ENCODE measurements around the gene JMJD6.
A peak's percentile ranks its signal among the peaks of the same experiment; 100 is the strongest.

The JMJD6 gene

GRCh38 chr17:76684756-76685155 is 41.6 kb downstream of the JMJD6 start:
- in situ Hi-C loops (cut with HindIII; ENCODE audit: low pct_unique_long_range_greater_than_20kb, low sequenced_read_pairs): no loop called here
- DNase-seq (ENCODE audit: low read depth in 1 of 2, low spot score in 1 of 2): no peak

GRCh38 chr17:76683921-76684745 is 42.3 kb downstream of the JMJD6 start:
- TF ChIP-seq JUND (IDR thresholded peaks at IDR 0.05; ENCODE audit: low read depth): no peak
- no peak for DNase-seq (ENCODE audit: low read depth in 1 of 2, low spot score in 1 of 2)
- in situ Hi-C loops (cut with HindIII; ENCODE audit: low pct_unique_long_range_greater_than_20kb, low sequenced_read_pairs): no loop called here

More at GRCh38 chr17:76684756-76685155, 41.6 kb downstream of the JMJD6 start:
- TF ChIP-seq JUND (IDR thresholded peaks at IDR 0.05; ENCODE audit: low read depth): no peak

- no peak for DNase-seq (ENCODE audit: low read depth in 1 of 2, low spot score in 1 of 2)
- TF ChIP-seq JUND (IDR thresholded peaks at IDR 0.05; ENCODE audit: low read depth): no peak
- in situ Hi-C loops (cut with HindIII; ENCODE audit: low pct_unique_long_range_greater_than_20kb, low sequenced_read_pairs): no loop called here
Measured at GRCh38 chr17:76683011-76683755, 43.2 kb downstream of the JMJD6 start.

- TF ChIP-seq JUND (IDR thresholded peaks at IDR 0.05; ENCODE audit: low read depth): no peak
- in situ Hi-C loops (cut with HindIII; ENCODE audit: low pct_unique_long_range_greater_than_20kb, low sequenced_read_pairs): no loop called here
- no peak for DNase-seq (ENCODE audit: low read depth in 1 of 2, low spot score in 1 of 2)
Measured at GRCh38 chr17:76682296-76682695, 44.1 kb downstream of the JMJD6 start.

- DNase-seq (ENCODE audit: low read depth in 1 of 2, low spot score in 1 of 2): peak; percentile 81 to 85
- in situ Hi-C loops (cut with HindIII; ENCODE audit: low pct_unique_long_range_greater_than_20kb, low sequenced_read_pairs): no loop called here
- no peak for TF ChIP-seq JUND (IDR thresholded peaks at IDR 0.05; ENCODE audit: low read depth)
Measured at GRCh38 chr17:76681222-76682137, 44.9 kb downstream of the JMJD6 start.

GRCh38 chr17:76679239-76679638 is 47.2 kb downstream of the JMJD6 start:
- no peak for DNase-seq (ENCODE audit: low read depth in 1 of 2, low spot score in 1 of 2)
- in situ Hi-C loops (cut with HindIII; ENCODE audit: low pct_unique_long_range_greater_than_20kb, low sequenced_read_pairs): no loop called here
- no peak for TF ChIP-seq JUND (IDR thresholded peaks at IDR 0.05; ENCODE audit: low read depth)

GRCh38 chr17:76678330-76678729 is 48.1 kb downstream of the JMJD6 start:
- no peak for TF ChIP-seq JUND (IDR thresholded peaks at IDR 0.05; ENCODE audit: low read depth)
- DNase-seq (ENCODE audit: low read depth in 1 of 2, low spot score in 1 of 2): no peak

GRCh38 chr17:76677406-76677805 is 49.0 kb downstream of the JMJD6 start:
- DNase-seq (ENCODE audit: low read depth in 1 of 2, low spot score in 1 of 2): no peak
- in situ Hi-C loops (cut with HindIII; ENCODE audit: low pct_unique_long_range_greater_than_20kb, low sequenced_read_pairs): no loop called here
- no peak for TF ChIP-seq JUND (IDR thresholded peaks at IDR 0.05; ENCODE audit: low read depth)

More at GRCh38 chr17:76678330-76678729, 48.1 kb downstream of the JMJD6 start:
- in situ Hi-C loops (cut with HindIII; ENCODE audit: low pct_unique_long_range_greater_than_20kb, low sequenced_read_pairs): no loop called here

- no peak for DNase-seq (ENCODE audit: low read depth in 1 of 2, low spot score in 1 of 2)
- no peak for TF ChIP-seq JUND (IDR thresholded peaks at IDR 0.05; ENCODE audit: low read depth)
- in situ Hi-C loops (cut with HindIII; ENCODE audit: low pct_unique_long_range_greater_than_20kb, low sequenced_read_pairs): no loop called here
Measured at GRCh38 chr17:76676629-76677028, 49.8 kb downstream of the JMJD6 start.

- DNase-seq (ENCODE audit: low read depth in 1 of 2, low spot score in 1 of 2): no peak
- in situ Hi-C loops (cut with HindIII; ENCODE audit: low pct_unique_long_range_greater_than_20kb, low sequenced_read_pairs): no loop called here
- no peak for TF ChIP-seq JUND (IDR thresholded peaks at IDR 0.05; ENCODE audit: low read depth)
Measured at GRCh38 chr17:76675648-76676047, 50.8 kb downstream of the JMJD6 start.

- in situ Hi-C loops (cut with HindIII; ENCODE audit: low pct_unique_long_range_greater_than_20kb, low sequenced_read_pairs): no loop called here
- TF ChIP-seq JUND (IDR thresholded peaks at IDR 0.05; ENCODE audit: low read depth): no peak
- DNase-seq (ENCODE audit: low read depth in 1 of 2, low spot score in 1 of 2): no peak
Measured at GRCh38 chr17:76674600-76674999, 51.8 kb downstream of the JMJD6 start.

GRCh38 chr17:76673729-76674128 is 52.7 kb downstream of the JMJD6 start:
- in situ Hi-C loops (cut with HindIII; ENCODE audit: low pct_unique_long_range_greater_than_20kb, low sequenced_read_pairs): no loop called here
- no peak for DNase-seq (ENCODE audit: low read depth in 1 of 2, low spot score in 1 of 2)
- TF ChIP-seq JUND (IDR thresholded peaks at IDR 0.05; ENCODE audit: low read depth): no peak

All from T47D (cell line).